Activated naive CD4-positive, alpha-beta T cell treated with anti-CD3 and anti-CD28 coated beads, Interleukin-2, amount 10 ng/mL, durations not matched to agents 7 days and 5 days (primary cell): Measurements from ENCODE around the gene MRPL23.

Source experiments
- CTCF ChIA-PET: fragments of 350-600 bp; sonication (Branson Sonifier 250); formaldehyde crosslinking; loops from one replicate; lab custom pipeline; 2021; ENCODE audit warnings: antibody characterized with exemption; lab: Charles Lee
- DNase-seq: peaks from one replicate; pipeline ENCODE4 v3.0.0-alpha.2; 2020
- H3K27ac Mint-ChIP-seq: one replicate; pipeline ENCODE4 v1.8.0; 2021; ENCODE audit warnings: mild to moderate bottlenecking, moderate library complexity, mixed read lengths
- H3K27me3 Mint-ChIP-seq: one replicate; pipeline ENCODE4 v1.8.0; 2021; ENCODE audit warnings: mild to moderate bottlenecking, mixed read lengths
- H3K36me3 Mint-ChIP-seq: one replicate; pipeline ENCODE4 v1.8.0; 2021; ENCODE audit warnings: mixed read lengths
- H3K4me1 Mint-ChIP-seq: one replicate; pipeline ENCODE4 v1.8.0; 2021; ENCODE audit warnings: mixed read lengths
- H3K4me3 Mint-ChIP-seq: one replicate; pipeline ENCODE4 v1.8.0; 2021; ENCODE audit warnings: mild to moderate bottlenecking, moderate library complexity, mixed read lengths
- H3K9me3 Mint-ChIP-seq: one replicate; pipeline ENCODE4 v1.8.0; 2021; ENCODE audit warnings: mixed read lengths

The MRPL23 gene

DNA sequence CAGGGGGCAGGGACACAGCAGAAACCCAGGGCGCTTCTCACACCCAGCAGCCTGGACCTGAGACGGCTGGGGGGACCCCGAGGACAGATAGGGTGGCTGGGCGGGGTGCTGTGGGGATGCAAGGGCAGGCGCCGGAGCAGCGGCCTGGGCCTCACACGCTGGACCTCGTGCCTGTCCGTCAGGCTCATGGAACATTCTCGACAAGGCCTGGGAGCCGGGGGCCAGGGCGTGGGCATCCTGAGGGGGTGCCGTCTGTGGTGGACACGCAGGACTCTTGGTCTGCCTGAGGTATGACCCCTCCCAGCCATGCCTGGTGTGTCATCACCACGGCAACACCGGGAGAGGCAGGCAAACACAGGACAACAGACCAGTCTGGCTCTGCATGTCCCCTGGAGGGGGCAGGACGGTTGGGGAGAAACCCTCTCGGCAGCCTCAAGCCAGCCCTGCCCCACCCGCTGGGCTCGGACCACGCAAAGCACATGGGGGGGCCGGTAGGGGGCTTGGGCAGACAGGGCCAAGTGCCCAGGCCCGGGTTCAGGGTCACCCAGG lies 21.4 kb downstream of the MRPL23 start:
- CTCF ChIA-PET, result no interaction called here
- Mint-ChIP-seq H3K27ac (no peak overlapping the region), H3K4me3 (no peak overlapping the region), H3K27me3 (no peaks in the 10 kb centered on the region), H3K4me1 (no peaks in the 10 kb centered on the region), H3K36me3 (no peaks in the 10 kb centered on the region), H3K9me3 (no peaks in the 10 kb centered on the region)
- DNase-seq, result no peak

DNA sequence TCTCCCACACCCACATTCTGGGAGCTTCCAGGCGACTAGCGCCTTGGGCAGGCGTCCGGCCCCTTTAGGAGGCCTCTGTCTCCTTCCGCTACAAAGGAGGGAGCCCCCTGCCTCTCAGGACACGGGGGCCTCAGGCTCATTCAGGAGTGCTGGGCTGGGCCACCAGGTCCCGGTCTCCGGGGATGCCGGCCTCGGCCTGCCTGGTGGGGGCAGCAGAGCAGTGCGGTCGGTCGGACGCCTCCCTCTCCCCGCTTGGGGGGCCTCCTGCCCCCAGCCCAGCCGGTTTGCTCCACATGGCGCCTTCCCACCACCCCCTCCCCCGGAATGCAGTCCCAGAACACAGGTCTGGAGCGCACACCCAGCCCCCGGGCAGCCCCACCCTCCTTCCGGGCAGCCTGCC lies 21.9 kb downstream of the MRPL23 start:
- Mint-ChIP-seq H3K36me3 (no peaks in the 10 kb centered on the region), H3K9me3 (no peaks in the 10 kb centered on the region), H3K27me3 (no peaks in the 10 kb centered on the region), H3K27ac (no peak overlapping the region), H3K4me3 (no peak overlapping the region), H3K4me1 (no peaks in the 10 kb centered on the region)
- CTCF ChIA-PET, result no interaction called here
- DNase-seq, result no peak

DNA sequence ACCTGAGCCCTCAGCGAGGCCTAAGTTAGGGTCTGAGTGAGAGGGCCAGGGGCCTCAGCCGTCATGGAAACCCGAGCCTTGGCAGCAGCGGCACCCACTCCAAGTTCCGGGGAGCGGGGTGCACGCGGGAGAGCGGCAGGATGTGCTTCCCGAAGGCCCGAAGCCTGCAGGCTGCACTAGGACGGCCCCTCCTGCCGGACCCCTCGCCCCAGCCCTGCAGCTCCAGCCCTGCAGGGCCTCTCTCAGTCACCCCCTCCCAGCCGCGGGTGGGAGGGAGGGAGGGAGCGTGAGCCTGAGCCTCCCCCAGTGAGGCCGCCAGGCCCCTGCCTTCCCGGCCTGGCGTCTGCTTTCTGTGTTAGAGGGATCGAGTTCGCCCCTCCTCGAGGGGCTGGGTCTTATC lies 22.6 kb downstream of the MRPL23 start:
- Mint-ChIP-seq H3K27me3 (no peaks in the 10 kb centered on the region), H3K27ac (no peak overlapping the region), H3K4me1 (no peaks in the 10 kb centered on the region), H3K9me3 (no peaks in the 10 kb centered on the region), H3K4me3 (no peak overlapping the region), H3K36me3 (no peaks in the 10 kb centered on the region)
- no peak for DNase-seq
- CTCF ChIA-PET, result no interaction called here

DNA sequence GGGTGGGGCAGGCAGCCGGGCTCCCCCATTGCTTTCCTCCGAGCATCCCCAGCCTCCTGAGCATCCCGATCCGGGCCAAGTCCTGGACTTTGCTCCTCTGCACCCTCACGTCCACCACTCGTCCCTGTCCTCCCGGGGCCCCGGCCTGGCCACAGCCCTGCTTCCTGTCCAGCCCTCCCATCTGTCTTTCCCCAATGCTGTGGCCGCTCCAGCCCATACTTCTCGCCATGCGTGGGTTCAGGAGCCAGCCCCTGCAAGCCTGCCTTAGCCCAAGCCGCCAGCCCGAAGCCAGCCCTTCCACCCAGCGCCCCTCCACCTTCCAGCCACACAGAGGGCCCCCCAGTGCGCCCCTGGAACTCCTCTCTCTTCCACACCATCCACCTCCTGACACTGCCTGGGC lies 23.8 kb downstream of the MRPL23 start:
- CTCF ChIA-PET, result no interaction called here
- no peak for DNase-seq
- no peak overlapping the region for H3K27ac Mint-ChIP-seq
- H3K4me1 Mint-ChIP-seq, result no peaks in the 10 kb centered on the region
- no peaks in the 10 kb centered on the region for H3K36me3 Mint-ChIP-seq
- no peaks in the 10 kb centered on the region for H3K27me3 Mint-ChIP-seq
- H3K9me3 Mint-ChIP-seq, result no peaks in the 10 kb centered on the region
- H3K4me3 Mint-ChIP-seq, result no peak overlapping the region

DNA sequence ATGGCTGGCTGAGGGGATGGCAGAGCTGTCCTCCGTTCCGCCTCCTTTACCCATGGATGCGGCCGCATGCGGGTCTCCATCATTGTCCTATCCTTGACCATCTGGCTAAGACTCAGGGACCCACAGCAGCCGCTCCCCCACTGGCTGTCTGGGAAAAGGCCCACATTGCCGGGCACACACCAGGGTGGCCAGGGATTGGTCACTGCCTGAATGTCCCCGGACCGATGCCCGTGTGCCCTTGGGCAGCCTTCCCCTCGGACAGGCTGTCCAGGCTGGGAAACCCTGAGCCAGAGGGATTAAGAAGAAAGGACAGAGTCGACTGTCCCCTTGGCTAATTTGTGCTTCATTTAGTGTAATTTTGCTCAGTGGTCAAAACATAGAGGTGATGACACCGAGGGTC lies 28.1 kb downstream of the MRPL23 start:
- no peak overlapping the region for H3K4me3 Mint-ChIP-seq
- H3K9me3 Mint-ChIP-seq, result no peaks in the 10 kb centered on the region
- DNase-seq, result no peak
- no peaks in the 10 kb centered on the region for H3K36me3 Mint-ChIP-seq
- no peaks in the 10 kb centered on the region for H3K4me1 Mint-ChIP-seq
- CTCF ChIA-PET, result no interaction called here
- H3K27me3 Mint-ChIP-seq, result no peaks in the 10 kb centered on the region
- H3K27ac Mint-ChIP-seq, result no peak overlapping the region

DNA sequence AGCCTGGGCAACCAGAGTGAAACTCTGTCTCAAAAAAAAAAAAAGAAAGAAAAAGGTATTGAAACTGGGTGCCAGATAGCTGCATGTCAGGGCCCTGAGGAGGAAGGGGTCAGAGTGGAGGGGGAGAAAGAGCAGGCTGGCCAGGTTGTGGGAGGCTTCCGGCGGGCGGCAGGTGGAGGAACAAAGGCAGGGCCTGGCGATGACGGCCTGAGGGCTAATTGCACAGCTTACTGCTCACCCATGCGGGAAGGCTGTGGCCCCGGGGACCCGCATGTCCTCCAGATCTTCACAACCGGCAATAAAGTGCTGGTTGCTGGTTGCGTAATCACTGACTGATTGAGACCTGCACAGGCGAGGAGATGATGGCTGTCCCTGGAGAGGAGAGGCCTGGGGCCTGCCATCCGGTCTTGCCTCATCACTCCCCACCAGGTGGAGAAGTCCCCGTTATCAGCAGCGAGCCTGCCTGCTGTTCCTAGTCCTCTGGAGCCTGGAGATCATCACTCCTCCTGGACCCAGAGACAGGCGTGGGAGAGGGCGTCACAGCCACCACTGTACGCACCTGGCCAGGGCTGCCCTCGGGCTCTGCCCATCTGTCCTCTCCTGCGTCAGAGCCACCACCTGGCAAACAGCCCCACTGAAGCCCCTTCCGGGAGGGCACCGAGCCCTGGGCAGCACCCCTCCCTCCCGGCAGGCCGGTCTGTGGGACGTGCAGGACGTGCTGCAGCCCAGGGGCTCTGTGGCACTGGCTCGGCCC lies 31.8 kb downstream of the MRPL23 start:
- H3K4me1 Mint-ChIP-seq, result no peaks in the 10 kb centered on the region
- H3K27me3 Mint-ChIP-seq, result no peaks in the 10 kb centered on the region
- H3K9me3 Mint-ChIP-seq, result no peaks in the 10 kb centered on the region
- H3K4me3 Mint-ChIP-seq, result no peak overlapping the region
- no peak for DNase-seq
- no peaks in the 10 kb centered on the region for H3K36me3 Mint-ChIP-seq
- no peak overlapping the region for H3K27ac Mint-ChIP-seq
- CTCF ChIA-PET, result no interaction called here

DNA sequence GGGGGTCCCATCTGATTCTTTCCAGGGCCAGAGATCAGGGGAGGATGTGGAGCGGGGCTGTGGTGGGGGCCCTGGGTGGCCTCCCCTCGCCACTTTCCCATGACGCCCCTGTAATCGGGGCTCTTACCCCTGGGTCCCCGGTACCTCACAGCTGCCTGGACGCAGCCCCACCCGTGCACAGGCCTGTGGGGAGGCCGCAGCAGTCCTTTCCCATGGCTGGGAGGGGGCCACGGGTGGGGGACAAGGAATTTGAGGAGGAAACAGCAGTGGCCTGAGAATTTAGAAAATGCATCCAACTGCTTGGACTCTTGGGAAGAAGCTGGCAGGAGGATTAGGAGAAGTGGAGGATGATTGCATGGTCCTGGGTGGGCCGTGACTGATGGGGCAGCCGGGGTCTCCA lies 32.5 kb downstream of the MRPL23 start:
- H3K36me3 Mint-ChIP-seq, result no peaks in the 10 kb centered on the region
- CTCF ChIA-PET, result no interaction called here
- H3K4me3 Mint-ChIP-seq, result no peak overlapping the region
- H3K9me3 Mint-ChIP-seq, result no peaks in the 10 kb centered on the region
- no peak for DNase-seq
- H3K27ac Mint-ChIP-seq, result no peak overlapping the region
- H3K27me3 Mint-ChIP-seq, result no peaks in the 10 kb centered on the region
- no peaks in the 10 kb centered on the region for H3K4me1 Mint-ChIP-seq

DNA sequence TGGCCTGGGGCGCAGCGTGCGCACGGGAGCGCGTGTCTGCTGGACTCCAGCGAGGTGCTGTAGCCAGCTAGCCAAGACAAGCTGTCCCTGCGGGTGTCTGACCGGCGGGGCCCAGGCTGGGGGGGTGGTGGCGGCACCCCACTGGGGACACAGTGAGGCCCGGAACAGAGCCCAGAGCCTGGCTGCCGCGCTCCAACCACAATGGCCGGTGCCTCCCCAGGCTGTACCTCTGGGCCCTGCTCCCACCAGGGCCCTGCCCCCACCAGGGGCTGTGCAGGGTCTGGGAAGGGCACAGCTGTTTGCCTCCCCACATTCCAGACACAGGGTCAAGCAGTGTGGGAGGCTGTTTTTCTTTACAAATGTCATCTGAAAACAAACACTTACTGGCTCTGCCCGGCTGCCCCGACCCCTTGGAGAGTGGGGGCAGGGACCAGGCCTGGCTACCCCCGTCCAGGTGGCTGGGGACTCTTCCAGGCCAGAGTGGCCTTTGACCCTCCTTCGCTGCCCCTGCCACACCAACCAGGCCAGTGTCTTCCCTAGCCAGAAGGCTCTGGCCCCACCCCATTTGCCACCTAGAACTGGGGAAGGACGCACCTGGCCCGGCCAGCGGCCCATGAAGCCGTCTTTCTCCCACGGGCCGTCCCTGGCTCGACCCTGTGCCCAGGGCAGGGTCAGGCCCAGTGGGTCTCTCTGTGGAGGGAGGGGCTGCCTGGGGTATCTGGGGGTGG lies 35.9 kb downstream of the MRPL23 start:
- H3K4me3 Mint-ChIP-seq, result no peak overlapping the region
- CTCF ChIA-PET, result no interaction called here
- H3K36me3 Mint-ChIP-seq, result no peaks in the 10 kb centered on the region
- no peaks in the 10 kb centered on the region for H3K27me3 Mint-ChIP-seq
- DNase-seq, result no peak
- H3K27ac Mint-ChIP-seq, result no peak overlapping the region
- no peaks in the 10 kb centered on the region for H3K4me1 Mint-ChIP-seq
- no peaks in the 10 kb centered on the region for H3K9me3 Mint-ChIP-seq

DNA sequence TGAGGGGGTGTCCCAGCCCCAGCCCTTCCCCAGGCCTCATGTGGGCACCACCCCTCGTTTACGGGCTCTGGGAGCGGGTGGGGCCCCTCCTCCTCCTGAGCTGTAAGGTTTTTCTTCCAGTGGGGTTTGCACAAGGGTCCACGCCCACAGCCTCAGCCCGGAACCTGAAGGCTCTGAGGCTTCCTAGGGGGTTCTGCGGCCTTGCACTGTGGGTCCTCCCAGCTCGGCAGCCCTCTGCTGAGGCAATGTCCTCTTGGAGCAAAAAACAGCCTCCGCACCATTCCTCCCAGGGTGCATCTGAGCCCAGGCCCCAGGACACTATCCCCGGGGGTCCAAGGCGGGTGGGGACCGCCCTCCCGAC lies 36.4 kb downstream of the MRPL23 start:
- CTCF ChIA-PET, result no interaction called here
- Mint-ChIP-seq H3K9me3 (no peaks in the 10 kb centered on the region), H3K4me3 (no peak overlapping the region), H3K27me3 (no peaks in the 10 kb centered on the region), H3K27ac (no peak overlapping the region), H3K36me3 (no peaks in the 10 kb centered on the region), H3K4me1 (no peaks in the 10 kb centered on the region)
- DNase-seq, result no peak

DNA sequence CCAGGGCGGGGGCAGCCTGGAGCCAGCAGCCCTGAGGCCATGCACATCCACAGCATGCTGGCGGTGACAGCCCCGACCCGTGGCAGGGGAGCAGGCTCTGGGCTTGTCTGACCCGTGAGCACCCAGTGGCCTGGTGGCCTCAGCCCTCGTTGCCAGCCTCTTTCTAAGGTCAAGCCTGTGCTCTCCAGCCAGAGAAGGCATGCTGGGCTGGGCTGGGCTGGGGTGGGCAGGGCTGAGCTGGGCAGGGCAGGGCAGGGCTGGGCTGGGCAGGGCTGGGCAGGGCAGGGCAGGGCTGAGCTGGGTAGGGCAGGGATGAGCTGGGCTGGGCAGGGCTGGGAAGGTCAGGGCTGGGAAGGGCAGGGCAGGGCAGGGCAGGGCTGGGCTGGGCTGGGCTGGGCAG lies 39.9 kb downstream of the MRPL23 start:
- CTCF ChIA-PET, result no interaction called here
- no peak overlapping the region for H3K27ac Mint-ChIP-seq
- H3K36me3 Mint-ChIP-seq, result no peaks in the 10 kb centered on the region
- DNase-seq, result no peak
- no peaks in the 10 kb centered on the region for H3K27me3 Mint-ChIP-seq
- no peaks in the 10 kb centered on the region for H3K9me3 Mint-ChIP-seq
- H3K4me3 Mint-ChIP-seq, result no peak overlapping the region
- no peaks in the 10 kb centered on the region for H3K4me1 Mint-ChIP-seq

DNA sequence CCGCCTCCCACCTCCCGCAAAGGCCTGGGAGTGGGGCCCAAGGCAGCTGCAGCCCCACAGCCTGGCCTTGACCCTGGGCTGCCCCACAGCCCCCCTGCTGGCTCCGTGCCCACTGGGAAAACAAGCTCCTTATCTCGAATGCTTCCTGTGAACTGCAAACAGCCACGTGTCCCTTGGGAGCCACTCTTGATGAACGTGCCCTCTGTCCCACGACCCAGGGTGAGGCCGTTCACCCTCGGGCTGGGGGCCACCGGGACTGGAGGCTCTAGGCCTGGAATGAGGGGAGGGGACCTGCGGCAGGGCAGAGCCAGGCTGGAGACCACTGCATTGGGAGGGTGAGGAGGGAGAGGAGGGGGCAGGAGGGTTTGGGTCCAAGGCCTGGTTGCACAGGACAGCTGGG lies 41.0 kb downstream of the MRPL23 start:
- H3K27me3 Mint-ChIP-seq, result no peaks in the 10 kb centered on the region
- no peak for DNase-seq
- H3K27ac Mint-ChIP-seq, result no peak overlapping the region
- no peaks in the 10 kb centered on the region for H3K36me3 Mint-ChIP-seq
- H3K4me3 Mint-ChIP-seq, result no peak overlapping the region
- no peaks in the 10 kb centered on the region for H3K9me3 Mint-ChIP-seq
- CTCF ChIA-PET, result no interaction called here
- H3K4me1 Mint-ChIP-seq, result no peaks in the 10 kb centered on the region

DNA sequence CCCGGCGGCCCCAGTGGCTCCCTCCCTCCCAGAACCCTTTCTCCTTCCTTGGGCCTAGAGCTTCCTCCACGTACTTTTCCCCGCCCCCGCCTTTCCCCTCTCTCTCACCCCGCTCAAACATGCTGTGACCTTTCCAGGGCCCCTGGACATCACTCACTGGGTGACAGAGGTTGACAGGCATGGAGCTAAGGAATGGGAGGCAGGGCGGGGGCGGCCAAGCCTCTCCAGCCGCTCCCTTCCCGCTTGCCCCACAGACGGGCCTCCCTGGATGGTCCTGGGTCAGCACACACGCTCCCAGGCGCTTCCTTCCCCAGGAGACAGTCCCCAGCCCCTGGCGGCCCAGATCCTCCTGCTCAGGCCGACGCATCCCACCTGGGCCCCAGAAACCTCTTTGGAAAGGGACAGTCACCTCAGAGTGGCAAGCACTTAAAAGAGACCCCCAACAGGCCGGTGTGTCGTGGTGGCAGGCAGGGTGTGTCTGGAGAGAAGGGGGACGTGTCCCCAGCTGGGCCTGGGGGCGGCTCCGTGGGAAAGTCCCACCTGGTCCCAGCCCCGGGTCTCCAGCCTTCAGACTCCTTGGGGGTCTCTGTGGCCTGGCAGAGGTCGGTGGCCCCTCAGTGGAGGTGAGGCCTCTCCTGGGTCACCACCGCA lies 41.7 kb downstream of the MRPL23 start:
- Mint-ChIP-seq H3K27ac (no peak overlapping the region), H3K36me3 (no peaks in the 10 kb centered on the region), H3K27me3 (no peaks in the 10 kb centered on the region), H3K4me3 (no peak overlapping the region), H3K4me1 (no peaks in the 10 kb centered on the region), H3K9me3 (no peaks in the 10 kb centered on the region)
- CTCF ChIA-PET, result no interaction called here
- DNase-seq, result no peak

DNA sequence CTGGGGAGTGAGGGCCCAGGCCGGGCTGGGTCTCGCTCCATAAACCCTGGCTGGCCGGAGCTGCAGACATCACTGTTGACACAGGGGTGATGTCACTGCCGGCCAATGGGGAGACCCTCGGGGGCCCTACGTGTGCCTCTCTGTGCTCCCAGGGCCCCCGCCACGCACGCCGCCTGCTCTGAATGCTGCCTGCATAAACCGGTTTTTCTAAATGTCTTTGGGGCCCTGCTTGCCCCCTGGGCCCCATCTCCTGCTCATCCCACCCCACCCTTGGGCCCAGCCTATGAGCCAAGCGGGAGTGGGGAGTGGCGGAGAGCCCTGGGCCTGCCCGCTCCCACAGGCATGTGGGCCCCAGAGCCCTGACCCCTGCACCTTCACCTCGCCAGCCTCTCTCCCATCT lies 42.8 kb downstream of the MRPL23 start:
- DNase-seq, result no peak
- Mint-ChIP-seq H3K4me3 (no peak overlapping the region), H3K4me1 (no peaks in the 10 kb centered on the region), H3K36me3 (no peaks in the 10 kb centered on the region), H3K27ac (no peak overlapping the region), H3K27me3 (no peaks in the 10 kb centered on the region), H3K9me3 (no peaks in the 10 kb centered on the region)
- CTCF ChIA-PET, result no interaction called here

DNA sequence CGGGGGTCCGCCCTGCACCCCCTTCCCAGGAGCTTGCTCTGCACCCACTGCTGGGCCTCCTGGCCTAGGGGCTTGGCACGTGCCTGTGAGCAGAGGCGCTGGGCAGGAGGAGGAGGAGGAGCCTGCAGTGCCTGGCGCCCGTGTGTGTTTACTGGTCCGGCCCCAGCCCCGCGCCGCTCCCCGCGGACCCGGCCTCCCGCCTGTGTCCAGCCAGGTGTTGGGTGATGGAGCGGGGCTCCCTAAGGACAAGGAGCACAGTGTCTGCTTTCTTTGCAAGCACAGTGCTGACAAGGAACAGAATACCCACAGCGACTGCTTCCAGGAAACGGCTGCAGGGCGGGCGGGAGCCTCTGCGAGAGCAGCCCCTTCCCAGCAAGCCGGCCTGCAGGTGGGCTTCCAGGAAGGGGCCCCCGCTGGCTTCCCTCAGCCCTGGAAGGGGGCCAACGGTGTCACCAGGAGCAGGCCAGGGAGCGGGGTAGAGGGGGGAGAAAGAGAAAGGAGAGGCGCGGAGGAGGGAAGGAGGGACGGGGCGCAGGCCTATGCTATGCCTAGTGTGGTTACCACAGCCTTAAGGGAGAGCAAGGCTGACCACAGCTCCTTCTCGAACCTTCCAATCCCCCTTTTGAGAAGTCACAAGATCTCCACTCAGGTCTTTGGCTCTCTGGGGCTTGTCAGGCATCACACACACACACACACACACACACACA lies 43.9 kb downstream of the MRPL23 start:
- CTCF ChIA-PET, result no interaction called here
- H3K27ac Mint-ChIP-seq, result no peak overlapping the region
- no peaks in the 10 kb centered on the region for H3K9me3 Mint-ChIP-seq
- H3K27me3 Mint-ChIP-seq, result no peaks in the 10 kb centered on the region
- DNase-seq, result no peak
- H3K4me3 Mint-ChIP-seq, result no peak overlapping the region
- no peaks in the 10 kb centered on the region for H3K36me3 Mint-ChIP-seq
- no peaks in the 10 kb centered on the region for H3K4me1 Mint-ChIP-seq
